ENCODE results near the gene COX6A1. TPM values are rescaled to one million over a fixed set of nuclear protein-coding genes. Genes with fewer than 3 reads are reported as not detected.
A peak's percentile ranks its signal among the peaks of the same experiment; 100 is the strongest.
"Not testable (repeated sequence)": the region's sequence is repeated elsewhere in the genome, so short reads cannot be mapped to it uniquely, and the experiment has no call there.

COX6A1 gene
- total RNA-seq, 2 donors from 2014 or later: 182 to 201 TPM

DNA sequence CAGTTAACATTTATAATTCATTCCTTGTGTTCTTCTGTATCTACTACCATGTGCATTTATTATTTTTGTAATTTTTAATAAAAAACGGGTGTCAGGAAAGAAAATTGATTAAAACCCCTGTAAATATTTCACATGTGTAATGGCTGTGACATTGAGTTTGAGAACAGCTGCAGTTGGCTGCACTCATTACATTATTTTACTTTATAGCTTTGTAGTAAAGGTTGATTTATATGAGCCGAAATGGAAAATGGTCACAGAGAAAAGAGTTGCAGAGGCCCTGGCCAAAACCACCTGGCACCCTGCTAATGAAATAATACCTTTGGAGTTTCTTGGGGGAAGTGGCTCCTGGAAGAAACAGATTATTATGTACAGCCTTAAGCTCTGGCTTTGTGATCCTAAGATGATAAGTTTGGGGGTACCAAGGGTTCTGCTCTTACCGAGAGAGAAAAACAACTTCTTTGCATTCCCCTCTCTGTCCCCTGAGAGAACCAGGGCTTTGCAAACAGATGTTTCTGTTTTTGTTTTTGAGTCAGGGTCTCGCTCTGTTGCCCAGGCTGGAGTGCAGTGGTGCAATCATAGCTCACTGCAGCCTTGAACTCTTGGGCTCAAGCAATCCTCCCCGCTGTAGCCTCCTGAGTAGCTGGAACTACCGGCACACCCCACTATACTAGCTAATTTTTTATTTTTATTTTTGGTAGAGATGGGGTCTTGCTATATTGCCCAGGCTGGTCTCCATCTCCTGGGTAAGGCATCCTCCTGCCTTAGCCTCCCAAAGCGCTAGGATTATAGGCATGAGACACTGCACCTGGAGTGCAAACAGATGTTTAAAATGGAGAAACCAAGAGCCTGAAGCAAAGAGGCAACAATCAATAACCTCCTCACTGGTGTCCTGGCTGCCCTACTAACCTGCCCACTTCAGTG is 48.3 kb downstream of the COX6A1 start:
- ATAC-seq (no peak), DNase-seq (no peak)
- intact Hi-C loops (cut with DNase I): no loop called here

DNA sequence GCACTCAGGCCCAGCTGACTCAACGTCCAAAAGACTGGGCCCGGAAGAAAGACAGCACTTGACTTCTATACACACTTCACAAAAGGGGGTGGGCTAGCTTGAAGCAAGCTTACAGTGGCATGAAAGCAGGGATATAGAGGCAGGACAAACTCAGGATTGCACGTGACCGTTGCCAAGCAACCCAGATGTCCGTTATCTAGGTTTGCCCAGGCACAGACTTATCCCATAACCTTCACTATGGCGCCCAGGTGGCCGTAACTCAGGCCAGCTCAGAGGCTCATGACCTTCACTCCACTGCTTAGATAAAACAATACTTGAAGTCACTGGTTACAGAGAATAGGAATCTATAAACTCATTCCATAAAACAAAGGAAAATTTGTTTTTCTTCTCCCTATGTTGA is 49.6 kb downstream of the COX6A1 start:
- DNase-seq; ATAC-seq; intact Hi-C loops (cut with DNase I): not testable (repeated sequence)

DNA sequence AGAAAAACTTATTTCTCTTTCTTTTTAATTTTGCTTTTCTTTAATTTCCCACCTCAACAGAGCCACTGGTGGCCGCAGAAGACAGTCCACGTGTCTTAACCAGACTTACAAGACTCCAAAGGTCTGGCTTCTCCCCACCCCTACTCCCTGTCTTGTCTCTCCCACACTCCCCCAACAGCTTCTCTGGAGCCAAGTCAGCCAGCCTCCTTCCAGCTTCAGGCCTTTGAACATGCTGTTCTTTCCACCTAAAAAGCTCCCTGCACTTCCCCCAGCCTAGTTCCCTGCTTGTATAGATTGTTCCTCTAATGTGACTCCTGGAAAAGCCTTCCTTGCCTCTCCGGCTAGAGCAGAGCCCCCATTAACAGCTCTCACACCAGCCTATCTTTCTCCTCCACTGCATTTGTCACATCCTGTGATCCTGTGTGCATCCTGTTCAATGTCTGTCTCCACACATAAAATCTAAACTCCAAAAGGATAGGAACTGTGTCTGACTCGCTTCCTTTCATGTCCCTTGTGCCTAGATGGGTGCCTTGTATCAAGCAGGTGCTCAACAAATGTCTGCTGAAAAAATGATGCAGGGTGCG is 50.2 kb downstream of the COX6A1 start:
- DNase-seq: no peak
- intact Hi-C loops (cut with DNase I): no loop called here
- ATAC-seq: peak in 1 of 2 donors; percentile 47

DNA sequence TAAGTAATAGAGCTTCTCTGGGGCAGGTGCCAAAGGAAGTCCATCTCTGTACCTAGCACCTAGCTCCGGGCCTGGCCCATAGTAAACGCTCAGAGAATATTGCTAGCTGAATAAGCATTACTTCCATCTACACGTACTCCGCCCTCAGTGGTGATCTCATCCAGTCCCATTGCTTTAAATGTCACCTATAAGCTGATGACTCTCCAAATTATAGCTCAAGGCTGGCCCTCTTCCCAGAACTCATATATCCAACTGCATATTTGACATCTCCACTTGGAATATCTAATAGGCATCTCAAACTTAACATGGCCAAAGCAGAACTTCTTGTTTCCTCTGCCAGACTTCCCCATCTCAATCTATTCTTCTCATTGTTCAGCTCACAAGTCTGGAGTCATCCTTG is 51.1 kb downstream of the COX6A1 start:
- DNase-seq (no peak), ATAC-seq (no peak)
- intact Hi-C loops (cut with DNase I): no loop called here

DNA sequence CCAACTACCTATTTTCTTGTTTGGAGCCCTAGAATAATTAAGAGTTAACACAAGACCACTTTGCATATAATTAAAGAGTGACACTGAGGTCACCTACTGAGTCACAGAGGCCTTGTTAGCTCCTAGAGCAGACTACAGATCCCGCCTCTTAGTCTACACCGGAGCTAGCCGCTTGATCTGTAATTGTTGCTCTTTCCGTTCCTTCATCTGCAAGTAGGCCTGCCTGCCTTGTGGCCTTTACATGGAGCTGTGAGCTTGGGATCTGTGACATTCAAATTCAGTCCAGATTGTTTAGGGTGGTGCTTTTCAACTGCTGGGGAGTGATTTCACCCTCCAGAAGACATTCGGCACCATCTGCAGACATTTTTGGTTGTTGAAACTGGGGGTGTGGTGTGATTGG is 52.4 kb downstream of the COX6A1 start:
- ATAC-seq (no peak), DNase-seq (no peak)
- intact Hi-C loops (cut with DNase I): no loop called here

Other genes with a start within 250 kb of the COX6A1 start
- gene GCN1, start 243.4 kb upstream of the COX6A1 start, total RNA-seq: 10 to 100 TPM; 36.1 to 51.9 TPM
- 1,000 to 10,000 TPM; 1,049 to 1,054 TPM for gene RPLP0, start 237.0 kb upstream of the COX6A1 start, total RNA-seq
- gene PXN, start 172.4 kb upstream of the COX6A1 start, total RNA-seq: 10 to 100 TPM; 70.3 to 86.1 TPM
- gene RNU4-2, start 146.2 kb upstream of the COX6A1 start, total RNA-seq: over 10,000 TPM; 14,688 to 67,133 TPM
- gene RNU4-1, start 144.9 kb upstream of the COX6A1 start, total RNA-seq: 1,000 to 10,000 TPM; 1,261 to 6,779 TPM
- 1 to 10 TPM; 2.8 to 5.8 TPM for gene SIRT4, start 135.8 kb upstream of the COX6A1 start, total RNA-seq
- gene PLA2G1B, start 110.3 kb upstream of the COX6A1 start, total RNA-seq: not detected
- 1 to 10 TPM; 6.2 to 7.8 TPM for gene MSI1, start 68.9 kb upstream of the COX6A1 start, total RNA-seq
- 10 to 100 TPM; 13.6 to 15.3 TPM for gene TRIAP1, start 8.3 kb downstream of the COX6A1 start, total RNA-seq
- 10 to 100 TPM; 14.8 to 19.1 TPM for gene GATC, start 8.3 kb downstream of the COX6A1 start, total RNA-seq
- 10 to 100 TPM; 50.4 to 68.6 TPM for gene SRSF9, start 31.6 kb downstream of the COX6A1 start, total RNA-seq
- gene DYNLL1, start 58.0 kb downstream of the COX6A1 start, total RNA-seq: 100 to 1,000 TPM; 156 to 237 TPM
- 10 to 100 TPM; 28.6 to 29.3 TPM for gene COQ5, start 91.0 kb downstream of the COX6A1 start, total RNA-seq
- gene RNF10, start 96.2 kb downstream of the COX6A1 start, total RNA-seq: 100 to 1,000 TPM; 225 to 240 TPM
- 10 to 100 TPM; 27.9 to 34.3 TPM for gene POP5, start 143.3 kb downstream of the COX6A1 start, total RNA-seq
- gene CABP1, start 202.5 kb downstream of the COX6A1 start, total RNA-seq: 1 to 10 TPM; 1.5 to 4.6 TPM
- 100 to 1,000 TPM; 166 to 173 TPM for gene MLEC, start 249.0 kb downstream of the COX6A1 start, total RNA-seq